Stimulated activated CD8-positive, alpha-beta memory T cell treated with anti-CD3 and anti-CD28 coated beads, Interleukin-4, amount 100 ng/mL, for 24 hours (primary cell): Measurements from ENCODE around the gene CHRNG.

Experiments
- DNase-seq: peaks from one replicate; pipeline ENCODE4 v3.0.0-alpha.2; 2020; ENCODE audit warnings: low read depth

Gene CHRNG

GRCh38 chr2:232577841-232578240, 38.3 kb downstream of the CHRNG start:
- DNase-seq = no peak

- DNase-seq = no peak
Measured at GRCh38 chr2:232578626-232579025, 39.1 kb downstream of the CHRNG start.

GRCh38 chr2:232580648-232580981, 41.1 kb downstream of the CHRNG start:
- no peak for DNase-seq

GRCh38 chr2:232581725-232582124, 42.2 kb downstream of the CHRNG start:
- no peak for DNase-seq

- no peak for DNase-seq
Measured at GRCh38 chr2:232584238-232584637, 44.7 kb downstream of the CHRNG start.

GRCh38 chr2:232586943-232587505, 47.5 kb downstream of the CHRNG start:
- DNase-seq = no peak

- no peak for DNase-seq
Measured at GRCh38 chr2:232587512-232587911, 48.0 kb downstream of the CHRNG start.

GRCh38 chr2:232588031-232588430, 48.5 kb downstream of the CHRNG start:
- no peak for DNase-seq

- no peak for DNase-seq
Measured at GRCh38 chr2:232588680-232589585, 49.4 kb downstream of the CHRNG start.

GRCh38 chr2:232592772-232593395, 53.4 kb downstream of the CHRNG start:
- DNase-seq = no peak

GRCh38 chr2:232593982-232594381, 54.5 kb downstream of the CHRNG start:
- DNase-seq = no peak
